GM21717 (cell line): Measurements from ENCODE around the gene OR51I2.
A peak's percentile ranks its signal among the peaks of the same experiment; 100 is the strongest.

ENCODE experiments used
- ATAC-seq: cut with Tn5 transposase; IDR thresholded peaks from one replicate; pipeline ENCODE4 v1.9.1; 2021; ENCODE audit warnings: mild to moderate bottlenecking, moderate library complexity; ENCODE audit not compliant: unreplicated experiment

Gene OR51I2, protein sequence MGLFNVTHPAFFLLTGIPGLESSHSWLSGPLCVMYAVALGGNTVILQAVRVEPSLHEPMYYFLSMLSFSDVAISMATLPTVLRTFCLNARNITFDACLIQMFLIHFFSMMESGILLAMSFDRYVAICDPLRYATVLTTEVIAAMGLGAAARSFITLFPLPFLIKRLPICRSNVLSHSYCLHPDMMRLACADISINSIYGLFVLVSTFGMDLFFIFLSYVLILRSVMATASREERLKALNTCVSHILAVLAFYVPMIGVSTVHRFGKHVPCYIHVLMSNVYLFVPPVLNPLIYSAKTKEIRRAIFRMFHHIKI

DNA sequence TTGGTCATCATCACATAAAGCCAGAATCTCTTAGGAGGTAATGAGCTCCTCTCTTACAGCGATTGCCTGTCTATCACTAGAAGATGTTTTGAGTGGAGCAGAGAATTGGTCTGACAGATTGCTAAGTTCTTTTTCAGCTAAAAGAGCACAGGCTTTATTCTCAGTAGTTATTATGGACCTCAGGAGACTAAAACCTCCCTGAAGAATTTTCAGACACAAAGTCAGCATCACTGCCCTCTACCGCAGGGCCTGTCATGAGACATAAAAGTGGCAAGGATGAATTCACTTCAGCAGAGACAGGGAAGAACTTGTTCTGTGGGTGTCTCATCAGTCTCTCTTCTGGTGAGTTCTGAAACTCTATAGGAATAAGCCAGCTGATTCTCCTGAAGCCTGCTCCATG is at the start of gene OR51I2:
TSS of gene OR51I2 (plus strand) at position 301 of the 400 bp plus-strand sequence. CDS start 4,166 bp downstream, outside the sequence.
- no peak for ATAC-seq

DNA sequence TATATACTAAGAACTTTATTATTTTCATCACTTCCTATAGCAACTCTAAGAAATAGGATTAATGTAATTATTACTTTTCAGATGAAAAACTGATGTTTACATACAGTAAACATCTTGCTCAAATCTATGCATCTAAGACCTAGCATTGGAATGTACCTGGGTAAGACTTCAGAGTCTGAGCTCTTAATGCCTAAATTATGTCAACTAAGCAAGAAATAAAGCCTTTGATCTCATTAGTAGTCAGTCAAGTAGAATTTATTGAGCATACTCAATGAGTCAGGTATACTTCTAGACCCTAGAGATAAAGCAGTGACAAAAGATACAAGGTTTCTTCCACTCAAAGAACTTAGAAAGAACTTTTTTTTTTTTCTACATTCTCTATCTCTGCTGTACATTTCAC is 44.0 kb upstream of the OR51I2 start:
- no peak for ATAC-seq

DNA sequence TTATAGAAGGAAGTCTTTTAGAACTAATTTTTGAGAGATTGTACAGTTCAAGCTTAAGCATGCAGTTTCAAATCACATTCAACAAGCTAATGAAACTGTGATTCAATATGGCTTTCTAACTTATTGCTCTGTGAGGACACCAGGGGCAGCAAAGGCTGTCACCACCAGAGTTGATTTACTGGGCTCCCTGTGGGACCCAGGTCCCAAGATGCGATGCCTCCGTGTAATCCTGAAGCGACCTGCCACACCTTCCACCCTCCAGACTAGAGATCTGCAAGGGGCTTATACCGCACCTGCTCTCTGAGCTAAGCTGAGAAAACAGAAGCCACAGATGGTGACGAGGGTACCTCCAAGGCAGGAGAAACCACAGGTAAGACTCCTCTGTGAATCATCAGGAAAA is 28.1 kb upstream of the OR51I2 start:
- no peak for ATAC-seq

DNA sequence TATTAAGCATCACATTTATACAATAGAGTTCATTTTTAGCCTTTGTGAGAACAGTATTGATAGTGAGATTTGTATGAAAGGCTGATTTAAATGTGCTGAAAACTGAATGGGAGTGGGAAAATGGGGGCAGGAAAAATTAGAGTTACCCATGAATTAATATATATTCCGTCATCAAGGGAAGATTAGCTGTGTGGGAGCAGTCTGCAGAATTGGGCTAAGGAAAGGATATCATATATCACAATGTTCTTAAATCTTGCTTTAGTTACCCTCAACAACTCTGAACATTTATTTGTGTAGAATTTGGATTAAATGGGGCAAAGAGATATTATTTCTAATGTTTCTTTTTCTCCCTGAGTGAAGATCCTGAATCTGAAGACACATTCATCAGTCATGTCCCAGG is 27.3 kb upstream of the OR51I2 start, which contains the start of gene OR51Q1:
TSS of gene OR51Q1 (plus strand) at position 301 of the 400 bp plus-strand sequence. CDS start at position 391, 90 bp downstream.
- ATAC-seq: no peak

DNA sequence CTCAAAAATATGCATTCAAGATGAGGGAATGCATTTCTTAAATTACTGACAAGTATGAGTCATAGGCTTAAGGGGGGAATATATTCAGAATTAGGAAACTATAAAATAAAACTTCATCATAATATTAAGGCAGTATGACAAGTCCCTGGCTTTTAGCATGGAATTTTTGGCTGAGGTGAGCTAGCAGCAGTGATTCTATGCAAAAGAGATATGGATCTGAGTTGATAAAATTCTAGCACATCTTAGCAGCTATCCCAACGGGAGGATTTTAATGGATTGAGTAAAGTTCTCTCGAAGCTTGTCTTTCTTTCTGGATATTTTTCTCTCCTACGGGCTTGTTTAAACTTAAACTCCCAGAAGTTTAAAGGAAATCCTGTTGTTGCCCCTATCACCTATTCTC is 26.0 kb upstream of the OR51I2 start:
- ATAC-seq: no peak

DNA sequence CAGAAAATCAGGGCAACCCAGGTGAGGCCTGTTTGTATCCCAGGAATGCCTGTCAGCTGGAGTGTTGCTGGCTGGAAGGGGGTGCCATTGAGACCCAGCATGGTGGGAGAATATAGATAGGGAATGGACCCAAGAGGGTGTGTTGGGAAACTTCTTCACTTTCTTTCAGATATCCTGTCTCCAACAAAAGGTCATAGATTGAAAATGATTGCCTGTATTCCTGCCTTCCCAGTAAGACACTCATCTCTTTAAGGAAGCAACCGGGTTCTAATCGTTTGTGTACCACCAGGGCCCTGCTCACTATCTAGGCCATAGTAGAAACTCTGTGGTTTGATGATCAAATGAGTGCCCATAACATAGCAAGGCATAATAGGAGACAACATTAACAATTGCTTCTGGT is 7.7 kb upstream of the OR51I2 start, which contains the start of gene OR51I1:
TSS of gene OR51I1 (minus strand) at position 101 of the 400 bp plus-strand sequence. CDS start at position 101, 0 bp downstream.
- ATAC-seq: no peak

DNA sequence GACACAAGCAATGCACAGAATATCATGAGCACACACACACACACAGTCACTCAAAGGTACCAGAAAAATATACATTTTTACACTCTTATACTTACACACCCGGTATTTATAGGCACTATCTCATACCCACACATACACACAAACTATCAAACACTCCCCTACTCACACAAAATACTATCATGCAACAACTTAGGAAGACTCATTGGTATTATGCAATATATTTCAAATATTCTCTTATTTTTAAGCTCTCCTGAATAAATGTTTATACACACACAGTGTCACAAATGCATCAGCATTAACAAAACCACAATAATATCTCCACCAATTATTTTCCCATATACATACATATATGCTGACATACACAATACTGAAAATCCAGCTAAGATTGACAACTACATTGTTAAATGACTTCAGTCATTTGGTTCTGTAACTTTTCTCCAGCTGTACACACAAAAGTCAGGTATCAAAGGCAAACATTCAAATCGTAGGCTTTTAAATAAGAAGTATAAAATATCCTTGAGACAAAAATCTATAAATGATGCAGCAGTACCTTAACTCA is 5.2 kb upstream of the OR51I2 start:
- ATAC-seq: no peak

DNA sequence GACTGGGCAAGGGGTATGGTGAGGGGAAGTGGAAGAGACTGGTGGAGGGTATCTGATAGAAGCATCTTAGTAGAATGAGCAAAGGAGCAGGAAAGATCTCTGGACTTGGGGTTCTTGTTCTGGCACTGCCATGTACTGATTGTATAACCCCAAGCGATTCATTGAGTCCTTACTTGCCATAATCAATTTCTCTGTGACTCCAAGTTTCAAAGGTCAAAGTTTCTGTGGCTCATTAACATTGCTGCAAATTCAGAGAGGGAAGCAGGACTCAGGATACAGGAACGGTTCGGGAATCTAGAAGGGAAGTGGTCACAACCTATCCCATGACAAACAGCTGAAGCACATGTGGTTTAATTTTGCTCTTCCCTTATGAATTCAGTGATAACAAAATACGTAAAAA is 309 bp downstream of the OR51I2 start:
- no peak for ATAC-seq

DNA sequence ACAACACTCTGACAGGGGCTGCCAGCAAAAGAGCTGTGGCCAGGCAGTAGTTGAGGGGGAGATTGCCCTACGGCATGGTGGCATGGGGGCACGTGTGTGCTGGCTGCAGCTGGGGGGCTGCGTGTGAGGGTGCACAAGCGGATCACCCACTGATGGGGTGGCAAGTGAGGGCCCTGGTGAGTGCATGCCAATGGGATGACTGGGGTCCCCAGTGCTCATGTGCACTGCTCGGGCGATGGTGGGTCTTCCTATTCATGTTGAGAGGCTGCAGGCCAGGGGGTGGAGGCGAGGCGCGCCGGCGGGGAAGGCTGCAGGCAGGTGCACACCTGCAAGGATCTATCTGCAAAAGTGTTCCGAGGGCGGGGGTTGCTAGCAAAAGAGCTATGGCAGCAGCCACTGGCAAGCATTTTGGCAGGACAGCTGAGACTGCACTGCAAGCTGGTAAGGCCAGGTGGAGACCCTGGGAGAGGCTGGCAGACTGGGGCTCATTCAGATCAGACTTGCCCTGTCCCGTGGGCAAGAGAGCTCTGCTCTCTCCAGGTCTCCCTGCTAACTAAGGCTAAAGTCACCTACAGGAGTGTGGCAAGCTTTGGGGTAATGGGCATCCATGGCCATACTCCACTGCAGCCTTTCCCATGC is 12.0 kb downstream of the OR51I2 start:
- no peak for ATAC-seq

DNA sequence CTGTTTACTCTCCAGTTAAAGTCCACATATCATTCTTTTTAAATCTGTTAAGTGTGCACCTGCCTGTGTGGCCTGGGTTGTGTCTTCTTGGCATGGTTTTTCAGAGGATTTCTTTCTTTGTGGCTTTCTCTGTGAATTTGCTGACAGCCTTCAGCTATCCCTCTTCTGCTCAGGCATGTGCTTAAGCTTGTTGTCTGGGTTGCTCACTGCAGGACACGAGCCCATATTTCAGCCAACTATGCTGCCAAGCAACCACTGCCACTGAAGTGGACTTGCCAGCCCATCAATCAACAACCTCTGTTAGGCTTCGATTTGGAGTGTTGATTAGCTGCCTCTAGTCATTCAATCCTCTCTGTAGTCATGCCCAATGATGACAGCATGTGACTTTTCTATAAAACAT is 18.4 kb downstream of the OR51I2 start:
- ATAC-seq: no peak

DNA sequence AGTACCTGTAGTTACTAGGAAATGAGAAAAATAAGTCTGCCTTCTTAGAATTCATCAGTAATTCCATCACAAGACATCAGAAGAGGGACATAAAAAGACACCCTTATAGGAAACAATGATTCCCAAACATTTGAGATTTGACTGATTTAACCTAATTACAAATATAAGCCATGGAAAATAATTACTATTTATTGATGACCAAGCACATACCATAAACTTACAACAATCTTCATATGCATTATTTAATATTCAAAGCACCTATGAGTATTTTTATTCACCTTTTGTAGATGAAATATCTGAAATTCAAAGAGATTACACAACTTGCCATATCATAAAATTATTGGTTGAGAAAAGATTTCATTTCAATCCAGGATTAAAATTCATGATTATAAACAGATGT is 24.8 kb downstream of the OR51I2 start:
- ATAC-seq: no peak

DNA sequence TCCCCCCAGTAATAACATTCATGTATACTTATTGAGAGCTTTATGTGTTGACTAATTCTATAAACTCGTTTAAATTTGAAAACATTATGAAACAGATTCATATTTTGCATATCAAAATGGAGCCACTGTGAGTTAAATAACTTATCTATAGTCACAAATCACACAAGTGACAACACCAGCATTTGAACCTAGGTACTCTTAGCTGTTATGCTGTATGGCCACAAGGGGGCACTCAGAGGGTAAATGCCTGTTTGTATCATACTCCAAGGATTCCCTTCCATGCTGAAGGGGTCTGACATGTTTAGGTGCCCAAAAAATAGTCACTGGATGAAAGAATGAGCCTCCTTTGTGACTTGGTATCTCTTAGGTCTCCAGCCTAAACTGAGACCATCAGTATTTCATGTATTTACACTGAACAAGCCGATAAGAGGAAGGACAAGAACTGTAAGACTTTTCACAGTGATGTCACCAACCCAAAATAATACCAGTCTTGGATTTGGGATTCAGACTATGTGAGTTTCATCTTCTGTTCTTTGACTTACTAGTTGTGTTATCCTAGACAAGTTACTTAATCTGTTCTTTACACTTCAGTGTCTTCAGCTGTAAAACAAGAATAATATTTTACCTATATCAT is 27.2 kb downstream of the OR51I2 start:
- peak; percentile 79 for ATAC-seq

DNA sequence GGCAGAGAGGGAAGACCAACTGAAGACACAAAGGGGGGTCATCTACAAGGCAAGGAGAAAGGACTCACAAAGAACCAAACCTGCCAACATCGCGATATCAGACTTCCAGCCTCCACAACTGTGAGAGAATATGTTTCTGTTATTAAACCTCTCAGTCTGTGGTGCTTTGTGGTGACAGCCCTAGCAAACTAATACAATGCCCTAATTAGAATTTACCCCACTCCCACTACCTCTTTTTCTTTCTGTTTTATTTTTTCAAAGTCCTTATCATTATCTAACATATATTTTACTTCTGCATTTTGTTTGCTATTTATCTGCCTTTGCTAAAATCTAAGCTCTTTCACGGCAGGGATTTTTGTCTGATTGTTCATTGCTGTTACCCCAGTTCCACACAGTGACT is 36.9 kb downstream of the OR51I2 start:
- no peak for ATAC-seq

DNA sequence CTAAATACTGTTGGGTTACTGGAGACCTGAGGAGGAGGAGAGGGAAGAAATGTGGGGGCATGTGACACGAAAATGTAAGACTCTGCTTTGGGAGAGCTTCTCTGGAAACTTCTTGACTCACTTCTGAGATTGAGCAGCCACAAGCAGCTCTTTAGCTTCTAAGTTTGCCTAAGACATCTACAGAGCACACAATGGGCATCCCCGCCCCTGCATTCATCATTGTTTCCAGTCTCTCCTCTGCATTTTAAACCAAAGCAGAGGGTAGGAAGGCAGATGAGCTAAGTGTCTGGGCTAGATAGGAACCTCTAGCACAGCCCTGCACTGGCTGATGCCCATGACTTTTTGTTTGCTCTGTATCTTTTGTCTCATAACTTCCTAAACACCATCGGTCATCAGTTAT is 37.3 kb downstream of the OR51I2 start:
- no peak for ATAC-seq

DNA sequence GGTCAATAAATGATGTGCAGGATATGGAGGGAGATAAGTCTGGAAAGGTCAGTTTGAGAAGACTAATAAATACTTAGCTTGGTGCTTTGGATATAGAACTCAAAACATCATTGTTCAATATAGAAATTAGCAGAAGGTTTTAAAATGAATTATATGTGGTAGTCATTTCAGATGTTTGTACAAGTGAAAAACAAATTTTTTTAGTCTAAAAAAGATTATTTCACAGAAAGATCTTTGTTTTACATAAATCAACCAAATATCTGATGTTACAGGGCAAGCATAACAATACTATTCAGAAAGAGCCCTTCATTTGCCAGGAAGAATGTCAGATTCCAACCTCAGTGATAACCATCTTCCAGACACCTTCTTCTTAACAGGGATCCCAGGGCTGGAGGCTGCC is 39.3 kb downstream of the OR51I2 start, which contains the start of gene OR52D1:
TSS of gene OR52D1 (plus strand) at position 301 of the 400 bp plus-strand sequence. CDS start at position 323, 22 bp downstream.
- no peak for ATAC-seq

DNA sequence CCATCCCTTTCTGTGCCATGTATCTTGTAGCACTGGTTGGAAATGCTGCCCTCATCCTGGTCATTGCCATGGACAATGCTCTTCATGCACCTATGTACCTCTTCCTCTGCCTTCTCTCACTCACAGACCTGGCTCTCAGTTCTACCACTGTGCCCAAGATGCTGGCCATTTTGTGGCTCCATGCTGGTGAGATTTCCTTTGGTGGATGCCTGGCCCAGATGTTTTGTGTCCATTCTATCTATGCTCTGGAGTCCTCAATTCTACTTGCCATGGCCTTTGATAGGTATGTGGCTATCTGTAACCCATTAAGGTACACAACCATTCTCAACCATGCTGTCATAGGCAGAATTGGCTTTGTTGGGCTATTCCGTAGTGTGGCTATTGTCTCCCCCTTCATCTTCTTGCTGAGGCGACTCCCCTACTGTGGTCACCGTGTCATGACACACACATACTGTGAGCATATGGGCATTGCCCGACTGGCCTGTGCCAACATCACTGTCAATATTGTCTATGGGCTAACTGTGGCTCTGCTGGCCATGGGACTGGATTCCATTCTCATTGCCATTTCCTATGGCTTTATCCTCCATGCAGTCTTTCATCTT is 39.8 kb downstream of the OR51I2 start:
- no peak for ATAC-seq

DNA sequence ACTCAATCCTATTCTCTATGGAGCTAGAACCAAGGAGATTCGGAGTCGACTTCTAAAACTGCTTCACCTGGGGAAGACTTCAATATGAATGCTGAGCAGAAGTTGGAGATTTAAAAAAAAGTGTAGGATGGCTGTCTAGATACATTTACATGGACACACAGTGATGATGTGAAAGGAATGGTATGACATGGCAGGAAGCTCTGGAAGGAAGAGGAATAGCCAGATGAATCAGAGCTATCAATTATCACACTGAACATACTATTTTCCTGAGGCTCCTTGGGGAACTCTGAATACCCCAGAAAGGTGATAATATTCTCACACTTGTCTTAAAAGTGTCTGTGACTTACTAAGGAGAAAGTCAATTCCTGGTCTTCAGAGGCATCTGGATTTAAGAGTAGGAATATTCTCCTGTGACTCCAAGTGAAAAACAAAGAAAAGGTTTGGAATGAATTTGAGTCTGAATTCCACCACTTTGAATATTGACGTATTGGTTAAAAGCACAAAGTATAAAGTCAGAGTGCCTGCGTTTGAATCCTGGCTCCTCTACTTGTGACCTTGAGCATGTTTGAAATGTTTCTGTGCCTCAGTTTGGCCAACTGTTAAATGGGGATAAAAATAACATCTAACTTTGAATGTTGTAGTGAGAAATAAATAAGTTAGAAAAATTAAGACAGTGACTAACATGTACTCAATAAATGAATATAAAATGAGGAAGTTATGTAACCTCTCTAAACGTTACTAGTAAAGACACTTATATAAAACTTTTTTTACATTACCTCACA is 40.6 kb downstream of the OR51I2 start:
- ATAC-seq: no peak

DNA sequence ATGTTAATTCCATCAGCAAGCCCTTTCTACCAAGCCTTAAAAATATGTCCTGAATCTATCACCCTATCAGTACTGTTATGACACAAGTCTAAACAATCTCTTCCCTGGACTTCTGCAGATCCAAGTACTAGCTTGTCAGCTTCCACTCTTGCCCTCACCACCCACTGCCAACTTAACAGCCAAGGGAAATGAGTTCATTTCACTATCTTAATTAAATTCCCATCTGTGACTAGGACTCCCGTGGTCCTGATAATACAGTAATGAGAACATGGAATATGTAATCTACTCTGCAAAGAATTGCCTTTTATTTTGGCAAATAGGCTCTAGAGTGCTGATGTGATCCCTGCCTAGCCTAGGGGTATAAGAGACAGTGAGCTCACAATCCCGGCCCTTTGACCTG is 50.5 kb downstream of the OR51I2 start:
- ATAC-seq: no peak

DNA sequence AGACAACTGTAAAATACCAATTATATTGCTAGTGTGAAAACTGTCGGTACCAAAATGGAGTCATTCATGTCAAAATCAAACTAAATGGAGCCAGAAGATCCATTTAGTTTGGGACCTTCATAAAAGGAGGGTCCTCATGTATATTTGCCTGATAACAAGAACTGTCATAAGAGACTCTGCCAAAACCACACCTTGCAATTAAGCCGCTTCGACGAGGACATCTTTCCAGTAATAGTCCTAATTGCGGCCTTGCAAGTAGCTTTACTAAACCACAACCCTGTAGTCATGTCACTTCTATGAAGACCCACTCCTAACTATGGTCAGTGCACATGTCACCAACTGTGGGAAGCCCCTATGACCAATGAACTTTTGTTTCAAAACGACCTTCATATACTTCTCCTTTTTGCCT is 51.3 kb downstream of the OR51I2 start:
- ATAC-seq: no peak

DNA sequence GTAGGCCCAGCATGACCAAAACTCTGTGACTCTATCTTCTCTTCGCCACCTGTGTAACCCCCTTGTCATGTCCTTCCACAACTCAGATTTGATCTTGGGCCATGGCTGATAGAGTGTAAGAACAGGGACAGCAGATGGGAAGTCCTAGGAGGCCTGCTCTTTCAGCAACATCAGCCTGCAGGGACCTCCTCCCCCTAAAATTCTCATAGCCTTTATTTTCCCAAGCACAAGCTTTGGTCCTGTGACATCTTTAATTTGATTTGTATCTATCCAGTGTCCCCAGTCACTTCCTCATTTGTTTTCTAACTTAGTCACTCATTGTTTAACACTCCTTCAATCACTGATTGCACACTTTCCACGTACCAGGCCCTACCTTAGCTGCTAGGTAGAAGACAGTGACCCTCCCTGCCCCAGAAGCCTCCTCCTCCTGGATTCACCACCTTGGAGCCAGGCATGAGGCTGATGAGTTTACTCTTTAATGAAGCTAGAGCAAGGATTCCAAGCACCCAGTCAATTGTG is 55.3 kb downstream of the OR51I2 start:
- ATAC-seq: no peak
